ENCODE data around the gene OLFML3.

OLFML3 gene

DNA sequence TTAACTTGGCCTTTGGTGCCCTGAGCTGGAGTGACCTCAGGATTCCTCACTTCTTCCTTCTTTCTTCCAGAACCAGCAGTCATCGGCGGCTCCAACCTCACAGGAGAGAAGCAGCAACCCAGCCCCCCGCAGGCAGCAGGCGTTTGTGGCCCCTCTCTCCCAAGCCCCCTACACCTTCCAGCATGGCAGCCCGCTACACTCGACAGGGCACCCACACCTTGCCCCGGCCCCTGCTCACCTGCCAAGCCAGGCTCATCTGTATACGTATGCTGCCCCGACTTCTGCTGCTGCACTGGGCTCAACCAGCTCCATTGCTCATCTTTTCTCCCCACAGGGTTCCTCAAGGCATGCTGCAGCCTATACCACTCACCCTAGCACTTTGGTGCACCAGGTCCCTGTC lies 6.3 kb upstream of the OLFML3 start:
- TF ChIP-seq POLR2A (IDR thresholded peaks at IDR 0.05; ENCODE audit: low read length) (no peak), GATA1 (IDR thresholded peaks at IDR 0.05; ENCODE audit: low read depth, low read length) (no peak)
- no peak for DNase-seq

DNA sequence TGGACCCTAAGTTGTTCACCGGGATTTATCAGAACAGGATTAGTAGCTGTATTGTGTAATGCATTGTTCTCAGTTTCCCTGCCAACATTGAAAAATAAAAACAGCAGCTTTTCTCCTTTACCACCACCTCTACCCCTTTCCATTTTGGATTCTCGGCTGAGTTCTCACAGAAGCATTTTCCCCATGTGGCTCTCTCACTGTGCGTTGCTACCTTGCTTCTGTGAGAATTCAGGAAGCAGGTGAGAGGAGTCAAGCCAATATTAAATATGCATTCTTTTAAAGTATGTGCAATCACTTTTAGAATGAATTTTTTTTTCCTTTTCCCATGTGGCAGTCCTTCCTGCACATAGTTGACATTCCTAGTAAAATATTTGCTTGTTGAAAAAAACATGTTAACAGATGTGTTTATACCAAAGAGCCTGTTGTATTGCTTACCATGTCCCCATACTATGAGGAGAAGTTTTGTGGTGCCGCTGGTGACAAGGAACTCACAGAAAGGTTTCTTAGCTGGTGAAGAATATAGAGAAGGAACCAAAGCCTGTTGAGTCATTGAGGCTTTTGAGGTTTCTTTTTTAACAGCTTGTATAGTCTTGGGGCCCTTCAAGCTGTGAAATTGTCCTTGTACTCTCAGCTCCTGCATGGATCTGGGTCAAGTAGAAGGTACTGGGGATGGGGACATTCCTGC lies 3.9 kb upstream of the OLFML3 start:
- TF ChIP-seq GATA1 (IDR thresholded peaks at IDR 0.05; ENCODE audit: low read depth, low read length) (no peak), POLR2A (IDR thresholded peaks at IDR 0.05; ENCODE audit: low read length) (no peak)
- DNase-seq: no peak

DNA sequence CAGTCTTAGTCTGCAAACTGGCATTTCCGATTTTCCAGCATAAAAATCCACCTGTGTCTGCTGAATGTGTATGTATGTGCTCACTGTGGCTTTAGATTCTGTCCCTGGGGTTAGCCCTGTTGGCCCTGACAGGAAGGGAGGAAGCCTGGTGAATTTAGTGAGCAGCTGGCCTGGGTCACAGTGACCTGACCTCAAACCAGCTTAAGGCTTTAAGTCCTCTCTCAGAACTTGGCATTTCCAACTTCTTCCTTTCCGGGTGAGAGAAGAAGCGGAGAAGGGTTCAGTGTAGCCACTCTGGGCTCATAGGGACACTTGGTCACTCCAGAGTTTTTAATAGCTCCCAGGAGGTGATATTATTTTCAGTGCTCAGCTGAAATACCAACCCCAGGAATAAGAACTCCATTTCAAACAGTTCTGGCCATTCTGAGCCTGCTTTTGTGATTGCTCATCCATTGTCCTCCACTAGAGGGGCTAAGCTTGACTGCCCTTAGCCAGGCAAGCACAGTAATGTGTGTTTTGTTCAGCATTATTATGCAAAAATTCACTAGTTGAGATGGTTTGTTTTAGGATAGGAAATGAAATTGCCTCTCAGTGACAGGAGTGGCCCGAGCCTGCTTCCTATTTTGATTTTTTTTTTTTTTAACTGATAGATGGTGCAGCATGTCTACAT lies 2.5 kb upstream of the OLFML3 start:
- DNase-seq: peak; percentile 9 to 17
- TF ChIP-seq GATA1 (IDR thresholded peaks at IDR 0.05; ENCODE audit: low read depth, low read length): no peak
- no peak for TF ChIP-seq POLR2A (IDR thresholded peaks at IDR 0.05; ENCODE audit: low read length)

DNA sequence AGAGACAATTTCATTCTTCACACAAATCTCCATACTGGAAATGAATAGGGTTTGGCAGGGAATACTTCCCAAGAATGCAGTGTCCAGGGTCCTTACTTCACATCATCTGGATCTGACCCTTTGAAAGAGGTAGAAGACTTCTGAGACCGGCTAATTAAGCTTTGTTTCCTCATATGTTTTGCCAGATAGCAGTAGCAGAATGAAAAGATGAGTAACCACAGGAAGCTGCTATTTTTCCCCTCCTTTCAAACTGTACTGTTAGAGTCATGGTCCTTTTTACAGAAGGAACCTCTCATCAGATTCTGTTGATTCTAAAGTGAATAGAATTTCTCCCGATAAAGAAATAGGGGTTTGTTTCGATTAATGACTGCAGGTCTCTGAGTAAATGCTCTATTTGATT lies 1.4 kb upstream of the OLFML3 start:
- DNase-seq: no peak
- no peak for TF ChIP-seq GATA1 (IDR thresholded peaks at IDR 0.05; ENCODE audit: low read depth, low read length)

DNA sequence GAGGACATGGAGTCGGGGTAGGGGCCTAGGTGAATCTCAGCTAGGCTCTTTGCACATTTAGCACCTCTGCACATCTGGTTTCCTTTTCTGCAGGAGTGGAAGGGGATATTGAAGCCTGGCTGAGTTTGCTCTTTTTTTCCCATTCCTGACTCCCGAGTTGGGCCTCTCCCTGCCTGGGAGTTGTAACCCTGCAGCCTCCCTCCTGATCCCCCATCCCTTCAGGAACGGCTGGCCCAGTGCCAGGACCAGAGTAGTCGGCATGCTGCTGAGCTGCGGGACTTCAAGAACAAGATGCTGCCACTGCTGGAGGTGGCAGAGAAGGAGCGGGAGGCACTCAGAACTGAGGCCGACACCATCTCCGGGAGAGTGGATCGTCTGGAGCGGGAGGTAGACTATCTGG lies 836 bp downstream of the OLFML3 start:
- TF ChIP-seq POLR2A (IDR thresholded peaks at IDR 0.05; ENCODE audit: low read length): no peak
- no peak for DNase-seq

DNA sequence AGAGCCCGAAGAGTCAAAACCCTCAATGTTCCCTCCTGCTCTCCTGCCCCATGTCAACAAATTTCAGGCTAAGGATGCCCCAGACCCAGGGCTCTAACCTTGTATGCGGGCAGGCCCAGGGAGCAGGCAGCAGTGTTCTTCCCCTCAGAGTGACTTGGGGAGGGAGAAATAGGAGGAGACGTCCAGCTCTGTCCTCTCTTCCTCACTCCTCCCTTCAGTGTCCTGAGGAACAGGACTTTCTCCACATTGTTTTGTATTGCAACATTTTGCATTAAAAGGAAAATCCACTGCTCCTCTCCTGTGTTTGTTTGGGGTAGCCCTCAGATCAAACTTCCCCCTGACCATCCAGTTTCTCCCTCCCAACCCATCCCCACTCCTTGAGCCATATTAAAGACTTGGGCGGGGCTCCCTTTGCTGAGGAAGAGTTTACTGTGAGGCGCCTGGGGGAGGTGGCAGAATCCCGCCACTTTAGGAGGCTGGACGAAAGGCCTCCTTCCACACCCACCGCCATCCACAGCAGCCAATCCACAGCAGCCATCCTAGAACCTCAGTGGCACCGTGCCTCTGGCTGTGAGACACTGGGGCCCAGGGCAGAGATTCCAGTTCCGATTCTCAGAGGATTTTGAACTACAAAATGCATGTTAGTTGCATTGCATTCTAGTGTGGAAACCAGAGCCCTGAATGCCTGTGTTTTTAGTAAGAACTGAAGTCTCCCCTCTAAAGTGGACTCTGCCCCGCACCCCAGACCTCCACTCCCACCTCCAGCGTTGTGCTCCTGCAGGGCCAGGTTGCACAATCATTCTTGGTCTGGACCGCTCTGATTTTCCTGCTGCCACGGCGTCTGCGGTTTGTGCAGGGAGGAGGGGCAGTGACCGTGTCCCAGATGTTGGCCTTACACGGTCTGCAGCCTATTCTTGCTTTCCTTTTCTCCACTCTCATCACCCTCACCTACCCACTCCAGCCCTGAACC lies 3.0 kb downstream of the OLFML3 start:
- TF ChIP-seq POLR2A (IDR thresholded peaks at IDR 0.05; ENCODE audit: low read length): no peak
- no peak for TF ChIP-seq GATA1 (IDR thresholded peaks at IDR 0.05; ENCODE audit: low read depth, low read length)
- DNase-seq: no peak

DNA sequence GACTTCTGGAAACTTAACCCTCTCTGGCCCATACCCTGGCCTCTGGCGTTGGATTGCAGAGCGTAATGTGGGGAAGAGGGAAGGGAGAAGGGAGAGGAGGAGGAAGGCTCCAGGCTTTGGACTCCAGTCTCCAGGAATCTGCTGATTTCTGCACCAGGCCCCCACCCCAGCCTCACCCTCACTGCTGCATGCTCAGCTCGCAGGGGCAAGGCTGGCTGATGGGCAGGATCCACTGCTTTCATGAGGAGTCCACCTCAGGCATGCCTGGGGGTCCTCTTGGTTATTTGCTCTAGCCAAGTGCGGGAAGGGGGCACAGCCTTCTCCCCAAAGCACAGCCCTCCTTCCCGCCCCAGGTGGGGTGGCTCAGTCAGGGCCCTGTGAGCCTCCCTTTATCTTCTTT lies 3.7 kb downstream of the OLFML3 start:
- TF ChIP-seq GATA1 (IDR thresholded peaks at IDR 0.05; ENCODE audit: low read depth, low read length) (no peak), POLR2A (IDR thresholded peaks at IDR 0.05; ENCODE audit: low read length) (no peak)
- no peak for DNase-seq

DNA sequence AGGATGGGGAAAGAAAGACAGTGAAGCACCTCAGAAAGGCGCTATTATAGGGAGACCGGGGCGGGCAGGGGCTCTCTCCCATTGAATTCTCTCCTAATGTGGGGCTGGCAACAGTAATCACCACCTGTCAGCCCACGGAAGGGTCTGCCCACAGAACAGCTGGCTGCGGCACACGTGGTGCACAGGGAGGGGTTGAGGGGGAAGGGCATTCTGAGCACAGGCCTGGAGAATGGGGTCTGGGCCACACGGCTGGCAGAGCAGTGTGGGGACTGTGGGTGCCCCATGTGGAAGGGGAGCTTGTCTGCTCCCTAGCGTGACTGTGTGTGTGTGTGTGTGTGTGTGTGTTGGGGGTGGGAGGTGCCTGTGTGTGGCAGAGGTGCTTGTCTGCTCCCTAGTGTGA lies 4.1 kb downstream of the OLFML3 start:
- DNase-seq: no peak
- TF ChIP-seq GATA1 (IDR thresholded peaks at IDR 0.05; ENCODE audit: low read depth, low read length): no peak
- no peak for TF ChIP-seq POLR2A (IDR thresholded peaks at IDR 0.05; ENCODE audit: low read length)

DNA sequence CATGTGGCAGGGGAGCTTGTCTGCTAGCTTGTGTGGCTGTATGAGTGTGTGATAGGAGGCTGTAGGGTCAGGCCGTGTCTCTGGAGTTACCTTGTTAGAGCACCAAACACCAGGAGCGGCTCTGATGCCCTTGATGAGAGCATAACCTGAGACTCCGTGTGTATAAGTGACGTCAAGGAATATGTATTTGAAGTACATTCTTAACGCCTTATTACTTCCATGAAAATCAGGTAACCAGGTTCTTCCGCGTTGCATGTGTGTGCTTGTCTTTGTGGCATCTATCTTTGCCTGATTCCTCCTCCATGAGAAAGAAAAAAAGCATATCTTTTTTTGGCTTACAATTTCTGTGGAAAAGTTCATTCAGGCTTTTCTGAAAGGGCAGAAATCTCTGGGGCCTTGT lies 4.6 kb downstream of the OLFML3 start:
- TF ChIP-seq POLR2A (IDR thresholded peaks at IDR 0.05; ENCODE audit: low read length): no peak
- TF ChIP-seq GATA1 (IDR thresholded peaks at IDR 0.05; ENCODE audit: low read depth, low read length): no peak
- DNase-seq: no peak

DNA sequence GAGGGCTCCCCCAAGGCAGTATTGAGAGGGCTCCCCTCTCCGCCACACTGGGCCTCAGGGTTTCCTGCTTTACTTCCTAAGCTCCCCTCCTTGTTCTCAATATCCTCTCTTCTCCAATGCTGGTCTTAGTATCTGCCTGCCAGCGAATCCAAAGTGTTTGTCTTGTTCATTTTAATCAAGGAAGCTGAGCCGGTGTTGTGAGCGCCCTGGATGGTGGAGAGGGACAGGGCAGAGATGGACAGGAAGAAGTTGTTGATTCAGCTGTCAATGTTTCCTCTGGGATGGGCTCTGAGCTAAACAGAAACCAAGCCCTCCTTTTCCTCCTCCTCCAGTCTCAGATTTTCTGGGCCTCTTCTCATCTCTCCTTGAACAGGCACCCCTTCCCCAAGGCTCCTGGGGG lies 5.4 kb downstream of the OLFML3 start:
- TF ChIP-seq GATA1 (IDR thresholded peaks at IDR 0.05; ENCODE audit: low read depth, low read length) (no peak), POLR2A (IDR thresholded peaks at IDR 0.05; ENCODE audit: low read length) (no peak)

DNA sequence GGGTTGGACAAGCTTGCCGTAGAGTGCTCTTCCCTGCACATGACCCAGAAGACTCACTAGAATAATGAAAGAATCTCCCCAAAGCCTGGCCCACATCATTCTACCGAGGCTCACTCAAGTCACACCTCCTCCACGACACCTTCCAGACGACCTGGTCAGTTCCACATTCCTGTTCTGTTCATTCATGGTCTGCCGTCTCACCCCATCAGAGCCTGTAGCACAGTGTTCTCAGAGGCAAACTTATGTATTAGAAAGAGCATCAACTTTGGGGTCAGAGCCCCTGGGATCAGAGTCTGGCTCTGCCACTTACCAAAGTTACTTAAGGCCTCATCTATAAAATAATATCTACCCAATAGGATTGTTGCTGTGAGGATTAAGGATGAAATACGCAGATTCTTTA lies 7.5 kb downstream of the OLFML3 start:
- TF ChIP-seq POLR2A (IDR thresholded peaks at IDR 0.05; ENCODE audit: low read length): no peak
- TF ChIP-seq GATA1 (IDR thresholded peaks at IDR 0.05; ENCODE audit: low read depth, low read length): no peak
- DNase-seq: no peak

More for the DNA sequence above, 5.4 kb downstream of the OLFML3 start:
- no peak for DNase-seq

DNA sequence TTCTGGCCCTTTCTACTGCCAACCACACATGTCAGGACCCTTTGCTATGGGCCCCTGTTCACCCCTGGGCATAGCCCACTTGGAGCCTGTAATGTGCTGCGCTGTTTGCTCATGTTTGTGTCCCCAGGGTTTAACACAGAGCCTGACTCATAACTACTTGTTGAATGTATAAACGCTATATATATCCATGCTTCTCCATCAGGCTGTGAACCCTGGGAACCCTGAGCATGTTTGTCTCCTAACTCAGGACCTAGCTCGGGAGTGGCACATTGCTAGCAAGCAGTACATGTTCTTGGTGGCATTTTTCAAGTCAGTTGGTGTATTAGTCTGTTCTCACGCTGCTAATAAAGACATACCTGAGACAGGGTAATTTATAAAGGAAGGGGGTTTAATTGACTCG lies 8.0 kb downstream of the OLFML3 start:
- TF ChIP-seq GATA1 (IDR thresholded peaks at IDR 0.05; ENCODE audit: low read depth, low read length) (no peak), POLR2A (IDR thresholded peaks at IDR 0.05; ENCODE audit: low read length) (no peak)
- DNase-seq: no peak

DNA sequence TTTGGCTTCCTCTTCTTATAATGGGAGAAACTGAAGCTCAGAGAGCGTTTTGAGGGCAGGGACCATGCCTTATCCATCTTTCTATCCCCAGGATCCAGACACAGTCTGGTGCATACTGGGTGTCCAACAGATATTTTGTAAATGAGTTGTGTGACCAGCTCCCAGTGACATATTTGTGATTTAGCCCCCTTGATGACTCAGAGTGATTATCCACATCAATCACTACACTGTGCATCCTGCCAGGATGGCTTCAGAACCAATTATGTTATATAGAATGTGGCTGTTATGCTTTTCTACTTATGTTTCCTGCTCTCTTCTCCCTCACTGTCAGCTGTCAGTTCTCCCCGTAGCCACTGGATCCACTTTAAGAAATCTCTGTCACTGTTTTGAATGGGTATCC lies 11.3 kb downstream of the OLFML3 start:
- TF ChIP-seq GATA1 (IDR thresholded peaks at IDR 0.05; ENCODE audit: low read depth, low read length): no peak
- TF ChIP-seq POLR2A (IDR thresholded peaks at IDR 0.05; ENCODE audit: low read length): no peak
- DNase-seq: no peak

DNA sequence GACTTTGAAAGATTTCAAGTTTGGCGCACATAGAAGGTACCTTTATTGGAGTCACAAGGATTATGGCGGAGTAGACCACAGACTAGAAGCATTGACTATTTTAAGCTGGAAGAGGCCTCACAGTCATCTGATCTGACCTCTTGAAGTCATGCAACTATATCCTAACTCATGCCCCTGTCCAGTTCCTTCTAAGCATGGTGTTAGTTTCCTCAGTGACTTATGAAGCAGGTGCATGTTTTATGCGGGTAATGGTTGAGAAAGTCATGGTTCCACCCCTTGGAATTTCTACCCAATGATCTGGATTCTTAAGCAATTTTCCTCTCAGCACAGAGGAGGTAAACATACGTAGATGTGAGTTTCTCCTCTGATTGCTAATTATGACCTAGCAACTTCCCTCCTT lies 11.7 kb downstream of the OLFML3 start:
- no peak for TF ChIP-seq GATA1 (IDR thresholded peaks at IDR 0.05; ENCODE audit: low read depth, low read length)
- no peak for TF ChIP-seq POLR2A (IDR thresholded peaks at IDR 0.05; ENCODE audit: low read length)
- no peak for DNase-seq
